Myocyte (in vitro differentiated cells): ENCODE data around the gene DFFB. TPM values are rescaled to one million over a fixed set of nuclear protein-coding genes. Genes with fewer than 3 reads are reported as not detected.

Source experiments
- DNase-seq: peaks from one replicate; pipeline ENCODE4 v3.0.0-alpha.2; 2012; ENCODE audit warnings: low read depth
- total RNA-seq: library from RNA; depleted of rRNA; stranded (reverse); fragments of >200 nt; gene quantifications from 2 replicates; pipeline ENCODE4 v1.2.3, GENCODE V29; 2014

The DFFB gene
- total RNA-seq, 1 donor from 2014 or later: 3.7 TPM

- no peak for DNase-seq
Measured at GRCh38 chr1:3924186-3924824, 67.0 kb downstream of the DFFB start.

- DNase-seq: peak; percentile 88
Measured at GRCh38 chr1:3924825-3925220, 67.5 kb downstream of the DFFB start.

GRCh38 chr1:3925256-3925655 lies 68.0 kb downstream of the DFFB start:
- no peak for DNase-seq

- DNase-seq: no peak
Measured at GRCh38 chr1:3925762-3926161, 68.5 kb downstream of the DFFB start.

- no peak for DNase-seq
Measured at GRCh38 chr1:3926956-3927355, 69.7 kb downstream of the DFFB start.

- DNase-seq: no peak
Measured at GRCh38 chr1:3928586-3928985, 71.3 kb downstream of the DFFB start.

- no peak for DNase-seq
Measured at GRCh38 chr1:3929126-3929525, 71.8 kb downstream of the DFFB start.

- DNase-seq: no peak
Measured at GRCh38 chr1:3930301-3931006, 73.2 kb downstream of the DFFB start.

- DNase-seq: no peak
Measured at GRCh38 chr1:3931007-3931912, 74.0 kb downstream of the DFFB start.

GRCh38 chr1:3932156-3932919 lies 75.1 kb downstream of the DFFB start:
- DNase-seq: no peak

Other genes with a start within 250 kb of the DFFB start
- 0.13 and 0.16 TPM in 2 replicates for gene MEGF6, start 246.0 kb upstream of the DFFB start, total RNA-seq
- gene TPRG1L, start 232.5 kb upstream of the DFFB start, total RNA-seq: 19.7 and 23.2 TPM in 2 replicates
- 25.8 and 29.0 TPM in 2 replicates for gene WRAP73, start 207.4 kb upstream of the DFFB start, total RNA-seq
- gene TP73, start 205.0 kb upstream of the DFFB start, total RNA-seq: 1.3 and 2.2 TPM in 2 replicates
- not detected in 2 replicates for gene CCDC27, start 105.0 kb upstream of the DFFB start, total RNA-seq
- gene SMIM1, start 84.7 kb upstream of the DFFB start, total RNA-seq: not detected in 2 replicates
- 57.2 and 63.5 TPM in 2 replicates for gene LRRC47, start 61.0 kb upstream of the DFFB start, total RNA-seq
- 22.7 and 23.1 TPM in 2 replicates for gene CEP104, start 265 bp upstream of the DFFB start, total RNA-seq
- 23.4 and 28.3 TPM in 2 replicates for gene C1orf174, start 42.8 kb downstream of the DFFB start, total RNA-seq